Panc1 (cell line): ENCODE measurements around the gene TMEM45B.
"Not testable (repeated sequence)": the region's sequence is repeated elsewhere in the genome, so short reads cannot be mapped to it uniquely, and the experiment has no call there.

Source experiments
- POLR2AphosphoS5 ChIP-seq: IDR thresholded peaks from 2 replicates; pipeline ENCODE4 v1.6.1; 2012; ENCODE audit warnings: mild to moderate bottlenecking, low read depth, low read length, moderate library complexity
- SIN3A ChIP-seq: IDR thresholded peaks from 2 replicates; pipeline ENCODE4 v1.6.1; 2012; ENCODE audit warnings: low read depth, mild to moderate bottlenecking, low read length, moderate library complexity, borderline replicate concordance; ENCODE audit not compliant: insufficient read depth
- TCF7L2 ChIP-seq: IDR thresholded peaks from 2 replicates; pipeline ENCODE4 v1.6.1; 2011; ENCODE audit warnings: mild to moderate bottlenecking, low read depth, low read length, inconsistent platforms
- TF ChIP-seq, protein P1 (sequence below): fragments of 450-650 bp; IDR thresholded peaks from 2 replicates; pipeline ENCODE4 v1.5.1; 2017; ENCODE audit warnings: mild to moderate bottlenecking
- TF ChIP-seq, protein P2 (sequence below), 2 experiments: IDR thresholded peaks; 2 replicates each; pipeline ENCODE4 v1.6.1; 2011 to 2012; ENCODE audit warnings: low read depth in 2 of 2, control low read depth in 1 of 2, low read length in 1 of 2, mild to moderate bottlenecking in 1 of 2, moderate library complexity in 1 of 2; ENCODE audit not compliant: insufficient read depth in 1 of 2

DNA sequence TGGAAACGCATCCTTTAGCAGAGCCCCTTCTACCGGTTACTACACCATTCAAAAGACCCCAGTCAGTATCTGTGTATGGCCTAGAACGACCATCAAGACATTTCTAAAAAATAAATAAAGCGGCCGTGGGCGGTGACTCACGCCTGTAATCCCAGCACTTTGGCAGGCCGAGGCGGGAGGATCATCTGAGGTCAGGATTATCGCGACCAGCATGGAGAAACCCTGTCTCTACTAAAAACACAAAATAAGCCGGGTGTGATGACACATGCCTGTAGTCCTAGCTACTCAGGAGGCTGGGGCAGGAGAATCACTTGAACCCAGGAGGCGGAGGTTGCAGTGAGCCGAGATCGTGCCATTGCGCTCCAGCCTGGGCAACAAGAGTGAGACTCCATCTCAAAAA, 53.0 kb downstream of the TMEM45B start:
- TF ChIP-seq, protein P1, sequence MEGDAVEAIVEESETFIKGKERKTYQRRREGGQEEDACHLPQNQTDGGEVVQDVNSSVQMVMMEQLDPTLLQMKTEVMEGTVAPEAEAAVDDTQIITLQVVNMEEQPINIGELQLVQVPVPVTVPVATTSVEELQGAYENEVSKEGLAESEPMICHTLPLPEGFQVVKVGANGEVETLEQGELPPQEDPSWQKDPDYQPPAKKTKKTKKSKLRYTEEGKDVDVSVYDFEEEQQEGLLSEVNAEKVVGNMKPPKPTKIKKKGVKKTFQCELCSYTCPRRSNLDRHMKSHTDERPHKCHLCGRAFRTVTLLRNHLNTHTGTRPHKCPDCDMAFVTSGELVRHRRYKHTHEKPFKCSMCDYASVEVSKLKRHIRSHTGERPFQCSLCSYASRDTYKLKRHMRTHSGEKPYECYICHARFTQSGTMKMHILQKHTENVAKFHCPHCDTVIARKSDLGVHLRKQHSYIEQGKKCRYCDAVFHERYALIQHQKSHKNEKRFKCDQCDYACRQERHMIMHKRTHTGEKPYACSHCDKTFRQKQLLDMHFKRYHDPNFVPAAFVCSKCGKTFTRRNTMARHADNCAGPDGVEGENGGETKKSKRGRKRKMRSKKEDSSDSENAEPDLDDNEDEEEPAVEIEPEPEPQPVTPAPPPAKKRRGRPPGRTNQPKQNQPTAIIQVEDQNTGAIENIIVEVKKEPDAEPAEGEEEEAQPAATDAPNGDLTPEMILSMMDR, result not testable (repeated sequence)
- TF ChIP-seq TCF7L2, POLR2AphosphoS5, SIN3A: not testable (repeated sequence)
- TF ChIP-seq, protein P2, sequence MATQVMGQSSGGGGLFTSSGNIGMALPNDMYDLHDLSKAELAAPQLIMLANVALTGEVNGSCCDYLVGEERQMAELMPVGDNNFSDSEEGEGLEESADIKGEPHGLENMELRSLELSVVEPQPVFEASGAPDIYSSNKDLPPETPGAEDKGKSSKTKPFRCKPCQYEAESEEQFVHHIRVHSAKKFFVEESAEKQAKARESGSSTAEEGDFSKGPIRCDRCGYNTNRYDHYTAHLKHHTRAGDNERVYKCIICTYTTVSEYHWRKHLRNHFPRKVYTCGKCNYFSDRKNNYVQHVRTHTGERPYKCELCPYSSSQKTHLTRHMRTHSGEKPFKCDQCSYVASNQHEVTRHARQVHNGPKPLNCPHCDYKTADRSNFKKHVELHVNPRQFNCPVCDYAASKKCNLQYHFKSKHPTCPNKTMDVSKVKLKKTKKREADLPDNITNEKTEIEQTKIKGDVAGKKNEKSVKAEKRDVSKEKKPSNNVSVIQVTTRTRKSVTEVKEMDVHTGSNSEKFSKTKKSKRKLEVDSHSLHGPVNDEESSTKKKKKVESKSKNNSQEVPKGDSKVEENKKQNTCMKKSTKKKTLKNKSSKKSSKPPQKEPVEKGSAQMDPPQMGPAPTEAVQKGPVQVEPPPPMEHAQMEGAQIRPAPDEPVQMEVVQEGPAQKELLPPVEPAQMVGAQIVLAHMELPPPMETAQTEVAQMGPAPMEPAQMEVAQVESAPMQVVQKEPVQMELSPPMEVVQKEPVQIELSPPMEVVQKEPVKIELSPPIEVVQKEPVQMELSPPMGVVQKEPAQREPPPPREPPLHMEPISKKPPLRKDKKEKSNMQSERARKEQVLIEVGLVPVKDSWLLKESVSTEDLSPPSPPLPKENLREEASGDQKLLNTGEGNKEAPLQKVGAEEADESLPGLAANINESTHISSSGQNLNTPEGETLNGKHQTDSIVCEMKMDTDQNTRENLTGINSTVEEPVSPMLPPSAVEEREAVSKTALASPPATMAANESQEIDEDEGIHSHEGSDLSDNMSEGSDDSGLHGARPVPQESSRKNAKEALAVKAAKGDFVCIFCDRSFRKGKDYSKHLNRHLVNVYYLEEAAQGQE (IDR thresholded peaks at IDR 0.05; ENCODE audit: insufficient read depth in 1 of 2, low read depth in 2 of 2, low read length in 1 of 2), result not testable (repeated sequence)
